ENCODE results near the gene KCTD14. TPM values are rescaled to one million over a fixed set of nuclear protein-coding genes. Genes with fewer than 3 reads are reported as not detected.

The KCTD14 gene
- total RNA-seq, 2 donors from 2014 or later = 8.6 to 12.8 TPM

GRCh38 chr11:78067704-78068103 is 44.6 kb upstream of the KCTD14 start:
- Histone ChIP-seq H3K4me1 (ENCODE audit: control insufficient read depth, insufficient read depth, low read length) (no peaks in the 10 kb centered on the region), H3K9ac (ENCODE audit: extremely low read depth, low read length, poor library complexity, severe bottlenecking) (no peak overlapping the region), H3K4me3 (ENCODE audit: low read length) (no peak overlapping the region), H3K27me3 (ENCODE audit: control insufficient read depth, insufficient read depth, low read length, poor library complexity, severe bottlenecking) (no peaks in the 10 kb centered on the region), H3K36me3 (ENCODE audit: control insufficient read depth, insufficient read depth, low read length) (peaks cover 49% of the 10 kb centered on the region), H3K27ac (ENCODE audit: low read depth, low read length) (no peak overlapping the region), H3K9me3 (ENCODE audit: control insufficient read depth, low read length) (no peaks in the 10 kb centered on the region)
- Mint-ChIP-seq H3K27ac (no peak overlapping the region), H3K4me1 (no peaks in the 10 kb centered on the region), H3K9me3 (no peaks in the 10 kb centered on the region), H3K36me3 (ENCODE audit: low read depth) (peaks cover 45% of the 10 kb centered on the region), H3K4me3 (no peak overlapping the region), H3K27me3 (ENCODE audit: insufficient read depth) (no peaks in the 10 kb centered on the region)
- TF ChIP-seq, protein P1, sequence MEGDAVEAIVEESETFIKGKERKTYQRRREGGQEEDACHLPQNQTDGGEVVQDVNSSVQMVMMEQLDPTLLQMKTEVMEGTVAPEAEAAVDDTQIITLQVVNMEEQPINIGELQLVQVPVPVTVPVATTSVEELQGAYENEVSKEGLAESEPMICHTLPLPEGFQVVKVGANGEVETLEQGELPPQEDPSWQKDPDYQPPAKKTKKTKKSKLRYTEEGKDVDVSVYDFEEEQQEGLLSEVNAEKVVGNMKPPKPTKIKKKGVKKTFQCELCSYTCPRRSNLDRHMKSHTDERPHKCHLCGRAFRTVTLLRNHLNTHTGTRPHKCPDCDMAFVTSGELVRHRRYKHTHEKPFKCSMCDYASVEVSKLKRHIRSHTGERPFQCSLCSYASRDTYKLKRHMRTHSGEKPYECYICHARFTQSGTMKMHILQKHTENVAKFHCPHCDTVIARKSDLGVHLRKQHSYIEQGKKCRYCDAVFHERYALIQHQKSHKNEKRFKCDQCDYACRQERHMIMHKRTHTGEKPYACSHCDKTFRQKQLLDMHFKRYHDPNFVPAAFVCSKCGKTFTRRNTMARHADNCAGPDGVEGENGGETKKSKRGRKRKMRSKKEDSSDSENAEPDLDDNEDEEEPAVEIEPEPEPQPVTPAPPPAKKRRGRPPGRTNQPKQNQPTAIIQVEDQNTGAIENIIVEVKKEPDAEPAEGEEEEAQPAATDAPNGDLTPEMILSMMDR (conservative IDR thresholded peaks at IDR 0.05) = no peak
- DNase-seq = no peak
- WGBS, 2 experiments (ENCODE audit: insufficient coverage in 1 of 2, insufficient read length in 1 of 2) = 97 to 100% methylated on average over 2 to 3 of the region's 4 CpGs

DNA sequence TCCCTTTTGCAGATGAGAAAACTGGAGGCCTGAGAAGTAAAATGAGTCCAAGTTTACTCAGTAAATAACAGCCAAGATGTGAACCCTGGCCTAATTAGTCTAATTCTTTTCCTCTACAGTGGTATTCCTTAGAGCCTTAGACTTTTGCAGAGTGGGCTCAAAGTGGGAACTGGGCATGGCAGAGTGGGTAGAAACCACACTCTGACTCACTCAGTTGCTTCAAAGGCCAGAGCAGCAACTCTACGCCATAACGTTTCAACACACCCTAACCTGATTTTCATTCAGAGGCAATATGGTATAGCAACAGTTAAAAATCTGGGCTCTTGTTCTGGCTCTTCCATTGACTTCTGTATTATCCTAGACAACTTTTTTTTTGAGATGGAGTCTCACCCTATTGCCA is 43.4 kb upstream of the KCTD14 start:
- no peaks in the 10 kb centered on the region for H3K4me1 ChIP-seq (ENCODE audit: control insufficient read depth, insufficient read depth, low read length)
- DNase-seq = no peak

DNA sequence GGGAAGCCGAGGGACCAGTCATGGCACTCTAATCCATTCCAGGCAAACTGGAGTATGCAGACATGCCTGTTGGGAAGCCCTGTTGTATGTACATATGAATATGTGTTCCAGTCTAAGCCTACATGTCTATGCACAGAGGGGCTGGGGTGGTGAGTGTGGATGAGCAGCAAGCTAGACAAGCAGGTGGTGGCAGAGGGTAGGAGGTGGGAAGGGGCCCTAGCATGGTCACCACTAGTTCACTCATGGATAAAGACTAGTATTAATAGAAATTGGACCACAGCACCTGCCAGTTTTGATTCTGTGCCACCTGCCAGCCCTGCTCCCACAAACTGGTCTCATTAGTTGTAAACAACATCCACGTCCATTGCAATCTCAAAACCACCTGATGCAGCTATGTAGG is 42.1 kb upstream of the KCTD14 start:
- H3K27me3 ChIP-seq (ENCODE audit: control insufficient read depth, insufficient read depth, low read length, poor library complexity, severe bottlenecking) = no peaks in the 10 kb centered on the region
- Mint-ChIP-seq H3K27me3 (ENCODE audit: insufficient read depth) (no peaks in the 10 kb centered on the region), H3K9me3 (no peaks in the 10 kb centered on the region), H3K27ac (no peak overlapping the region), H3K4me1 (no peaks in the 10 kb centered on the region), H3K4me3 (no peak overlapping the region), H3K36me3 (ENCODE audit: low read depth) (peaks cover 27% of the 10 kb centered on the region)
- H3K27ac ChIP-seq (ENCODE audit: low read depth, low read length) = no peak overlapping the region
- H3K9ac ChIP-seq (ENCODE audit: extremely low read depth, low read length, poor library complexity, severe bottlenecking) = no peak overlapping the region
- H3K36me3 ChIP-seq (ENCODE audit: control insufficient read depth, insufficient read depth, low read length) = peaks cover 26% of the 10 kb centered on the region
- WGBS, 2 experiments (ENCODE audit: insufficient coverage in 1 of 2, insufficient read length in 1 of 2) = 97 to 98% methylated on average over 2 of the region's 2 CpGs
- no peaks in the 10 kb centered on the region for H3K4me1 ChIP-seq (ENCODE audit: control insufficient read depth, insufficient read depth, low read length)
- no peak for DNase-seq
- H3K9me3 ChIP-seq (ENCODE audit: control insufficient read depth, low read length) = no peaks in the 10 kb centered on the region
- TF ChIP-seq, protein P1 (conservative IDR thresholded peaks at IDR 0.05) = no peak
- H3K4me3 ChIP-seq (ENCODE audit: low read length) = no peak overlapping the region

More for the DNA sequence above, 43.4 kb upstream of the KCTD14 start:
- Mint-ChIP-seq H3K27me3 (ENCODE audit: insufficient read depth) (no peaks in the 10 kb centered on the region), H3K4me3 (no peak overlapping the region), H3K27ac (no peak overlapping the region), H3K4me1 (no peaks in the 10 kb centered on the region), H3K9me3 (no peaks in the 10 kb centered on the region), H3K36me3 (ENCODE audit: low read depth) (peaks cover 36% of the 10 kb centered on the region)
- 89 to 100% methylated on average over 2 of the region's 2 CpGs for WGBS, 2 experiments (ENCODE audit: insufficient coverage in 1 of 2, insufficient read length in 1 of 2)
- no peaks in the 10 kb centered on the region for H3K27me3 ChIP-seq (ENCODE audit: control insufficient read depth, insufficient read depth, low read length, poor library complexity, severe bottlenecking)
- H3K36me3 ChIP-seq (ENCODE audit: control insufficient read depth, insufficient read depth, low read length) = peaks cover 39% of the 10 kb centered on the region
- H3K9me3 ChIP-seq (ENCODE audit: control insufficient read depth, low read length) = no peaks in the 10 kb centered on the region
- no peak overlapping the region for H3K4me3 ChIP-seq (ENCODE audit: low read length)
- no peak overlapping the region for H3K27ac ChIP-seq (ENCODE audit: low read depth, low read length)
- TF ChIP-seq, protein P1 (conservative IDR thresholded peaks at IDR 0.05) = no peak
- no peak overlapping the region for H3K9ac ChIP-seq (ENCODE audit: extremely low read depth, low read length, poor library complexity, severe bottlenecking)

Data from endodermal cell (in vitro differentiated cells).